Measurements from ENCODE around the gene PPP2R2D.

Gene PPP2R2D

GRCh38 chr10:131973160-131973951 lies 72.5 kb downstream of the PPP2R2D start:
- no peak for ATAC-seq
- no peak for TF ChIP-seq RARB (CRISPR knock-in tag; IDR thresholded peaks at IDR 0.05)
- TF ChIP-seq CSRNP3 (CRISPR knock-in tag; IDR thresholded peaks at IDR 0.05): no peak
- TF ChIP-seq POU6F1 (CRISPR knock-in tag; IDR thresholded peaks at IDR 0.05; ENCODE audit: borderline replicate concordance, low read depth): no peak
- no peak for TF ChIP-seq ZFP30 (CRISPR knock-in tag; IDR thresholded peaks at IDR 0.05)

GRCh38 chr10:131974034-131974817 lies 73.4 kb downstream of the PPP2R2D start:
- TF ChIP-seq TOX (CRISPR knock-in tag; IDR thresholded peaks at IDR 0.05; ENCODE audit: borderline replicate concordance): no peak
- TF ChIP-seq GLIS3 (CRISPR knock-in tag; IDR thresholded peaks at IDR 0.05): no peak
- no peak for ATAC-seq

GRCh38 chr10:131975003-131975402 lies 74.2 kb downstream of the PPP2R2D start:
- no peak for ATAC-seq
- no peak for TF ChIP-seq POU6F1 (CRISPR knock-in tag; IDR thresholded peaks at IDR 0.05; ENCODE audit: borderline replicate concordance, low read depth)
- no peak for TF ChIP-seq ZNF8 (CRISPR knock-in tag; IDR thresholded peaks at IDR 0.05)
- no peak for TF ChIP-seq ARNTL (CRISPR knock-in tag; IDR thresholded peaks at IDR 0.05; ENCODE audit: borderline replicate concordance, low read depth)
- TF ChIP-seq PPARA (CRISPR knock-in tag; IDR thresholded peaks at IDR 0.05; ENCODE audit: borderline replicate concordance): no peak
- TF ChIP-seq ZFP30 (CRISPR knock-in tag; IDR thresholded peaks at IDR 0.05): no peak
- no peak for TF ChIP-seq ZC3H10 (CRISPR knock-in tag; IDR thresholded peaks at IDR 0.05)
- TF ChIP-seq CSDC2 (CRISPR knock-in tag; IDR thresholded peaks at IDR 0.05): no peak
- TF ChIP-seq OSR1 (CRISPR knock-in tag; IDR thresholded peaks at IDR 0.05): no peak
- TF ChIP-seq ZNF70 (CRISPR knock-in tag; IDR thresholded peaks at IDR 0.05): no peak
- TF ChIP-seq PATZ1 (CRISPR knock-in tag; IDR thresholded peaks at IDR 0.05; ENCODE audit: borderline replicate concordance): no peak
- no peak for TF ChIP-seq ZFP3 (CRISPR knock-in tag; IDR thresholded peaks at IDR 0.05)
- TF ChIP-seq CREB5 (CRISPR knock-in tag; IDR thresholded peaks at IDR 0.05; ENCODE audit: low read depth): no peak
- TF ChIP-seq BACH2 (CRISPR knock-in tag; IDR thresholded peaks at IDR 0.05; ENCODE audit: borderline replicate concordance): no peak
- no peak for TF ChIP-seq TCF4 (CRISPR knock-in tag; IDR thresholded peaks at IDR 0.05; ENCODE audit: borderline replicate concordance)
- no peak for TF ChIP-seq ESRRG (CRISPR knock-in tag; IDR thresholded peaks at IDR 0.05)
- no peak for TF ChIP-seq TSHZ2 (CRISPR knock-in tag; IDR thresholded peaks at IDR 0.05)

Measured in SK-N-SH treated with all-trans-retinoic acid at 6 μM for 48 hours (cell line).